H1 (cell line): Measurements from ENCODE around the gene OR11L1. TPM values are rescaled to one million over a fixed set of nuclear protein-coding genes. Genes with fewer than 3 reads are reported as not detected.

ENCODE experiments used
- CTCF ChIA-PET: fragments of 300-600 bp; sonication (Branson Sonifier 250); formaldehyde crosslinking; loops from one replicate; lab custom pipeline; 2021; ENCODE audit not compliant: partially characterized antibody; lab: Charles Lee
- POLR2A ChIA-PET: fragments of 300-600 bp; sonication (Branson Sonifier 250); formaldehyde crosslinking; loops from one replicate; lab custom pipeline; 2021; ENCODE audit warnings: inconsistent platforms; ENCODE audit not compliant: partially characterized antibody; lab: Charles Lee
- DNase-seq, 2 experiments: peaks; one replicate each; pipeline versions ENCODE4 v3.0.0 to v3.0.0-alpha.2; 2010 to 2022; ENCODE audit warnings: low spot score in 2 of 2, low read depth in 1 of 2, mixed read lengths in 1 of 2
- FAIRE-seq: peaks from 2 replicates; lab custom pipeline; 2011; peaks lifted over from hg19 to GRCh38; lab: Jason Lieb, UNC
- H2AFZ ChIP-seq: 2 replicates; pipeline ENCODE4 v1.8.1; 2012; ENCODE audit warnings: low read length, inconsistent platforms
- H2AK5ac ChIP-seq: 2 replicates; pipeline ENCODE4 v1.6.1; 2013; ENCODE audit warnings: low read depth, low read length
- H2BK120ac ChIP-seq: replicated peaks from 2 replicates; pipeline ENCODE3; 2013; ENCODE audit warnings: low read depth, low read length, inconsistent platforms
- H2BK12ac ChIP-seq: 2 replicates; pipeline ENCODE4 v1.6.1; 2013; ENCODE audit warnings: low read depth, low read length
- H2BK15ac ChIP-seq: 2 replicates; pipeline ENCODE4 v1.6.1; 2013; ENCODE audit warnings: low read length
- H2BK20ac ChIP-seq: 2 replicates; pipeline ENCODE4 v1.6.1; 2013; ENCODE audit warnings: low read length
- H2BK5ac ChIP-seq: 2 replicates; pipeline ENCODE4 v1.6.1; 2013; ENCODE audit warnings: low read depth, low read length
- H3K14ac ChIP-seq: 2 replicates; pipeline ENCODE4 v1.6.1; 2013; ENCODE audit warnings: inconsistent platforms; ENCODE audit not compliant: insufficient read length
- H3K18ac ChIP-seq: 2 replicates; pipeline ENCODE4 v1.6.1; 2013; ENCODE audit warnings: low read length; ENCODE audit errors: extremely low read depth
- H3K23ac ChIP-seq: 2 replicates; pipeline ENCODE4 v1.6.1; 2013; ENCODE audit warnings: inconsistent platforms; ENCODE audit not compliant: insufficient read length
- H3K23me2 ChIP-seq: 2 replicates; pipeline ENCODE4 v1.6.1; 2013; ENCODE audit warnings: low read depth, low read length
- H3K27ac ChIP-seq: 2 replicates; pipeline ENCODE4 v1.6.1; 2011; ENCODE audit warnings: low read depth, low read length, inconsistent platforms
- H3K27me3 ChIP-seq, 4 experiments: replicated peaks in 1 of 4; 1 replicate in 1 of 4; 2 replicates in 3 of 4; pipeline versions ENCODE4 v1.6.1 to v1.8.1; 2011 to 2013; ENCODE audit warnings: low read length in 3 of 4, mild to moderate bottlenecking in 3 of 4, inconsistent platforms in 2 of 4, mixed read lengths in 2 of 4, moderate library complexity in 1 of 4; ENCODE audit not compliant: control insufficient read depth in 3 of 4, insufficient read depth in 3 of 4; ENCODE audit errors: extremely low read depth in 1 of 4
- H3K36me3 ChIP-seq, 4 experiments: 2 replicates each; pipeline versions ENCODE4 v1.6.1 to v1.8.1; 2011 to 2013; ENCODE audit warnings: mild to moderate bottlenecking in 4 of 4, low read length in 3 of 4, moderate library complexity in 2 of 4, control low read depth in 1 of 4, inconsistent platforms in 1 of 4; ENCODE audit not compliant: insufficient read depth in 4 of 4, control insufficient read depth in 2 of 4
- H3K4ac ChIP-seq: replicated peaks from 2 replicates; pipeline ENCODE3; 2013; ENCODE audit warnings: low read length, low read depth, mixed read lengths, inconsistent platforms; ENCODE audit not compliant: insufficient read length
- H3K4me1 ChIP-seq, 4 experiments: replicated peaks in 1 of 4; 1 replicate in 1 of 4; 2 replicates in 3 of 4; pipeline versions ENCODE4 v1.6.1 to v1.8.1; 2011 to 2013; ENCODE audit warnings: low read length in 3 of 4, inconsistent platforms in 2 of 4, mixed read lengths in 1 of 4; ENCODE audit not compliant: insufficient read depth in 4 of 4, control insufficient read depth in 3 of 4
- H3K4me2 ChIP-seq, 2 experiments: 2 replicates each; pipeline versions ENCODE4 v1.6.1 to v1.8.1; 2011 to 2013; ENCODE audit warnings: low read depth in 2 of 2, low read length in 2 of 2, control low read depth in 1 of 2, inconsistent platforms in 1 of 2, mild to moderate bottlenecking in 1 of 2; ENCODE audit not compliant: insufficient read depth in 1 of 2
- H3K4me3 ChIP-seq, 4 experiments: fragments of 200-600, 300-600 bp in 1 of 4; sonication (generic), shearing (Covaris generic), sonication (Bioruptor Twin) in 1 of 4; 2 replicates each; pipeline versions ENCODE4 v1.5.1 to v1.8.1; 2011 to 2016; ENCODE audit warnings: low read length in 4 of 4, low read depth in 3 of 4, control low read depth in 2 of 4, inconsistent platforms in 2 of 4, mild to moderate bottlenecking in 2 of 4, mixed read lengths in 1 of 4, moderate library complexity in 1 of 4; ENCODE audit not compliant: insufficient read depth in 2 of 4; ENCODE audit errors: extremely low read depth in 1 of 4
- H3K56ac ChIP-seq: replicated peaks from 2 replicates; pipeline ENCODE3; 2013; ENCODE audit warnings: low read depth, mild to moderate bottlenecking, mixed read lengths, low read length, inconsistent platforms; ENCODE audit not compliant: insufficient read length
- H3K79me1 ChIP-seq: 2 replicates; pipeline ENCODE4 v1.6.1; 2013; ENCODE audit warnings: low read depth, low read length, control low read depth
- H3K79me2 ChIP-seq, 2 experiments: 2 replicates each; pipeline versions ENCODE4 v1.6.1 to v1.8.1; 2012 to 2013; ENCODE audit warnings: low read length in 2 of 2, mild to moderate bottlenecking in 2 of 2, inconsistent platforms in 1 of 2; ENCODE audit not compliant: insufficient read depth in 2 of 2, control insufficient read depth in 1 of 2
- H3K9ac ChIP-seq, 4 experiments: replicated peaks in 1 of 4; 1 replicate in 1 of 4; 2 replicates in 3 of 4; pipeline versions ENCODE4 v1.6.1 to v1.8.1; 2011 to 2013; ENCODE audit warnings: low read depth in 3 of 4, low read length in 3 of 4, control low read depth in 2 of 4, mild to moderate bottlenecking in 2 of 4, moderate library complexity in 2 of 4, inconsistent platforms in 1 of 4; ENCODE audit errors: extremely low read depth in 1 of 4
- H3K9me3 ChIP-seq, 2 experiments: 2 replicates each; pipeline versions ENCODE4 v1.6.1 to v1.8.1; 2012 to 2013; ENCODE audit warnings: mild to moderate bottlenecking in 2 of 2, moderate library complexity in 2 of 2, control low read depth in 1 of 2, inconsistent platforms in 1 of 2, low read depth in 1 of 2, low read length in 1 of 2, mixed read lengths in 1 of 2; ENCODE audit not compliant: insufficient read depth in 2 of 2
- H4K20me1 ChIP-seq, 2 experiments: replicated peaks in 1 of 2; 2 replicates each; pipeline versions ENCODE3 to v1.8.1; 2011 to 2013; ENCODE audit warnings: inconsistent platforms in 2 of 2, low read length in 2 of 2, mild to moderate bottlenecking in 1 of 2; ENCODE audit not compliant: insufficient read depth in 2 of 2, control insufficient read depth in 1 of 2
- H4K5ac ChIP-seq: 2 replicates; pipeline ENCODE4 v1.6.1; 2013; ENCODE audit warnings: low read length, low read depth, mixed read lengths, inconsistent platforms; ENCODE audit not compliant: insufficient read length
- H4K8ac ChIP-seq: 2 replicates; pipeline ENCODE4 v1.8.0; 2013; ENCODE audit warnings: mild to moderate bottlenecking, moderate library complexity, low read length, inconsistent platforms; ENCODE audit not compliant: insufficient read depth; ENCODE audit errors: extremely low read depth
- H4K91ac ChIP-seq: replicated peaks from 2 replicates; pipeline ENCODE3; 2013; ENCODE audit warnings: low read length, mixed read lengths, inconsistent platforms; ENCODE audit not compliant: insufficient read length
- E2F6 ChIP-seq: IDR thresholded peaks from 2 replicates; pipeline ENCODE4 v1.6.1; 2012; ENCODE audit warnings: inconsistent platforms
- POLR2A ChIP-seq, 2 experiments: IDR thresholded peaks; 1 replicate in 1 of 2; 2 replicates in 1 of 2; pipeline ENCODE4 v1.6.1; 2011; ENCODE audit warnings: low read depth in 2 of 2, low read length in 2 of 2, mild to moderate bottlenecking in 2 of 2; ENCODE audit errors: control extremely low read depth in 1 of 2
- WGBS, 2 experiments: shearing (Covaris generic) in 1 of 2; methylation state at CpG; one replicate each; pipeline versions ENCODE4 v1.1.6 to v1.1.7; 2013 to 2015; ENCODE audit warnings: low lambda C conversion rate in 2 of 2, mixed read lengths in 2 of 2, inconsistent platforms in 1 of 2, low coverage in 1 of 2, missing lambda C conversion rate in 1 of 2; ENCODE audit not compliant: insufficient replicate concordance in 2 of 2, insufficient coverage in 1 of 2, insufficient read length in 1 of 2; ENCODE audit errors: extremely low coverage in 1 of 2, missing lambda C conversion rate in 1 of 2; 5-methylcytosine and 5-hydroxymethylcytosine counted together
- polyA plus RNA-seq, 7 experiments: library from polyadenylated mRNA; depleted of rRNA in 3 of 7; stranded (reverse) in 5 of 7; unstranded in 2 of 7; fragments of >200 nt in 5 of 7; fragments of 200-250 nt in 2 of 7; gene quantifications; 1 replicate in 5 of 7; 2 replicates in 1 of 7; 4 replicates in 1 of 7; pipeline versions ENCODE4 v1.2.1 to v1.2.3, GENCODE V29; 2011 to 2013; ENCODE audit warnings: missing spikeins in 2 of 7, mixed read lengths in 2 of 7
- total RNA-seq: library from RNA; stranded (reverse); fragmentation: NEBNext Ultra II Directional; extraction: Animal tissue kit (Norgen Biotek cat#: 25700); gene quantifications from 2 replicates; pipeline ENCODE4 v1.2.1, GENCODE V29; 2021

The OR11L1 gene
- total and polyA plus RNA-seq, 2 of the 8 experiments (the other 6 are each of a cell fraction or from before 2014, with no cell fraction given), result not detected

- 37% methylated on average over 2 of the region's 2 CpGs; no CpG with 5 or more reads in 1 of the 2 experiments for WGBS, 2 experiments
Observed at GRCh38 chr1:247812637-247813036, 29.1 kb downstream of the OR11L1 start.

More at GRCh38 chr1:247812637-247813036, 29.1 kb downstream of the OR11L1 start:
- Histone ChIP-seq H2BK5ac (no peak overlapping the region), H3K27me3 (no peaks in the 10 kb centered on the region), H3K4me2 (no peak overlapping the region), H2BK12ac (no peak overlapping the region), H3K18ac (no peak overlapping the region), H2AK5ac (no peak overlapping the region), H4K8ac (no peak overlapping the region), H2AFZ (no peak overlapping the region), H4K91ac (no peak overlapping the region), H3K23me2 (no peaks in the 10 kb centered on the region), H3K23ac (no peak overlapping the region), H4K20me1 (no peaks in the 10 kb centered on the region), H3K56ac (no peak overlapping the region)
- no peak for DNase-seq
- CTCF ChIA-PET, result no interaction called here
- TF ChIP-seq POLR2A (IDR thresholded peaks at IDR 0.05; ENCODE audit: control extremely low read depth in 1 of 2, low read depth in 2 of 2, low read length in 2 of 2) (no peak), E2F6 (no peak)
- TF ChIP-seq, all 59 proteins: peak for 0
- no peak overlapping the region for H3K14ac ChIP-seq
- H3K4me3 ChIP-seq, result no peak overlapping the region
- H4K5ac ChIP-seq, result no peak overlapping the region
- H2BK120ac ChIP-seq, result no peak overlapping the region
- H3K36me3 ChIP-seq, result no peaks in the 10 kb centered on the region
- H3K4me1 ChIP-seq, result no peaks in the 10 kb centered on the region
- no peak overlapping the region for H2BK20ac ChIP-seq
- H3K4ac ChIP-seq, result no peak overlapping the region
- H3K9me3 ChIP-seq, result peaks cover 21 to 38% of the 10 kb centered on the region in 2 experiments
- H3K79me1 ChIP-seq, result no peaks in the 10 kb centered on the region
- no peak overlapping the region for H2BK15ac ChIP-seq
- no peaks in the 10 kb centered on the region for H3K79me2 ChIP-seq
- H3K27ac ChIP-seq, result no peak overlapping the region
- no peak for FAIRE-seq
- POLR2A ChIA-PET, result no interaction called here
- no peak overlapping the region for H3K9ac ChIP-seq
